SH-SY5Y (cell line): Measurements from ENCODE around the gene ROBO1.

Experiments used
- GATA2 ChIP-seq: IDR thresholded peaks from 2 replicates; pipeline ENCODE4 v1.6.1; 2011; ENCODE audit warnings: mild to moderate bottlenecking, low read depth, low read length
- GATA3 ChIP-seq: IDR thresholded peaks from 2 replicates; pipeline ENCODE4 v1.6.1; 2011; ENCODE audit warnings: low read depth, mild to moderate bottlenecking, low read length, moderate library complexity

DNA sequence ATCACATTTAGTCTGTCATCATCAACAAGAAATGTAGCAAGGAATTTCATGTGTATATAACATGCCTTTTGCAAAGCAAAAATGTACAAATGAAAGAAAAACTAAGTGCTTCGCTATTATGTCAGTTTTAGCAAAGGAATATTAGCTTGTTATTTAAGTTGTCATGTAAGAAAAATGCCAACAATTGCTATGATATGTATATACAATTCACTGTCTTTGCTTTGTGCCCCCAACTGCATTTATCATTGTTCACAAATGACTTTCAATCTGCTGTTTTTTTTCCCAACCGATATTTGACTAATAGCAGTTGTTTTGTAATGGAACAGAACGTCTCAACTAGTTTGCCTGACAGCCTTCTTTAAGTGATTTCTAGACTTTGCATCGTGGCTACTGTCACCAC, 207.1 kb downstream of the ROBO1 start:
- TF ChIP-seq GATA2 (no peak), GATA3 (no peak)
